Subcutaneous adipose tissue (tissue), 4 donors: ENCODE measurements around the gene WDR6. TPM values are rescaled to one million over a fixed set of nuclear protein-coding genes. Genes with fewer than 3 reads are reported as not detected.

Experiments used
- total RNA-seq, 4 donors: library from RNA; depleted of rRNA; stranded (reverse); fragments of >200 nt; gene quantifications; one replicate each; pipeline ENCODE4 v1.1.0, GENCODE V29; 2016
- TF ChIP-seq, protein P1 (sequence below): fragments of 450-650 bp; IDR thresholded peaks from one replicate; pipeline ENCODE4 v1.5.1; 2016; ENCODE audit warnings: low read depth, mild to moderate bottlenecking, control low read depth, antibody characterized with exemption, moderate library complexity

Gene WDR6
- total RNA-seq, 4 donors from 2014 or later, result 23.8 to 60.2 (median 56.0) TPM

DNA sequence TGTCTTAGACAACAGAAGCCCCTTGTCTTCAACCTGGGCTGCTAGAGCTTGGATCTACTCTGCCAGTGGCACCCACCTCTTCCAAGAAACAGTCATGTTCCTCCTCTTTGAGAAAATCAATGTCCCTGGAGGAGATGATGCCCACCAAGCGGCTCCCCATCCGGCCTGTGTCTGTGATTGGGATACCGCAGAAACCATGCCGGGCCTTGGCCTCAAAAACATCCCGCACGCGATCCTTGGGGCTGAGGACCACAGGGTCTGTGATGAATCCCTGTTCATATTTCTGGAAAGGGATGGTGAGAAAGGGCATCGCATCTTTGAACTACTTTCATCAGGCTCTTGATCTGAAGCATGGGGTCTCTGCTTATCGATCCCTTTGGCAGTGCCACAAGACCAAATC, 20.4 kb downstream of the WDR6 start:
- TF ChIP-seq, protein P1, sequence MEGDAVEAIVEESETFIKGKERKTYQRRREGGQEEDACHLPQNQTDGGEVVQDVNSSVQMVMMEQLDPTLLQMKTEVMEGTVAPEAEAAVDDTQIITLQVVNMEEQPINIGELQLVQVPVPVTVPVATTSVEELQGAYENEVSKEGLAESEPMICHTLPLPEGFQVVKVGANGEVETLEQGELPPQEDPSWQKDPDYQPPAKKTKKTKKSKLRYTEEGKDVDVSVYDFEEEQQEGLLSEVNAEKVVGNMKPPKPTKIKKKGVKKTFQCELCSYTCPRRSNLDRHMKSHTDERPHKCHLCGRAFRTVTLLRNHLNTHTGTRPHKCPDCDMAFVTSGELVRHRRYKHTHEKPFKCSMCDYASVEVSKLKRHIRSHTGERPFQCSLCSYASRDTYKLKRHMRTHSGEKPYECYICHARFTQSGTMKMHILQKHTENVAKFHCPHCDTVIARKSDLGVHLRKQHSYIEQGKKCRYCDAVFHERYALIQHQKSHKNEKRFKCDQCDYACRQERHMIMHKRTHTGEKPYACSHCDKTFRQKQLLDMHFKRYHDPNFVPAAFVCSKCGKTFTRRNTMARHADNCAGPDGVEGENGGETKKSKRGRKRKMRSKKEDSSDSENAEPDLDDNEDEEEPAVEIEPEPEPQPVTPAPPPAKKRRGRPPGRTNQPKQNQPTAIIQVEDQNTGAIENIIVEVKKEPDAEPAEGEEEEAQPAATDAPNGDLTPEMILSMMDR, result no peak

DNA sequence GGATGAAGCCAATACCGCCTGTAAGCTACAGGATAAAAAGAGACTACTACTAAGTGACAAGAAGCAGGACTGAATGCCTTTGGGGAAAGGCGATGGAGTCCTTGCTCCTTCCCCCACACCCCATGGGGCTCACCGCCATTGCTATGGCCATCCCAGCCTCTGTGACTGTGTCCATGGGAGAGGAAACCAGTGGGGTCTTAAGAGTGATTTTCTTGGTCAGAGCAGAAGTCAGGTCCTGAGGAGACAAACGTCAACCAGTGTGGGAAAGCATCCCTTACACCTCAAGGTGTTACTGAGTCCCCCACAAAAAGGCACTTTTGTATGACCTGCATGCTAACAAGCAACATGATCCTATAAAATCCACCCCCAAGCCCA, 21.1 kb downstream of the WDR6 start:
- TF ChIP-seq, protein P1, result no peak

DNA sequence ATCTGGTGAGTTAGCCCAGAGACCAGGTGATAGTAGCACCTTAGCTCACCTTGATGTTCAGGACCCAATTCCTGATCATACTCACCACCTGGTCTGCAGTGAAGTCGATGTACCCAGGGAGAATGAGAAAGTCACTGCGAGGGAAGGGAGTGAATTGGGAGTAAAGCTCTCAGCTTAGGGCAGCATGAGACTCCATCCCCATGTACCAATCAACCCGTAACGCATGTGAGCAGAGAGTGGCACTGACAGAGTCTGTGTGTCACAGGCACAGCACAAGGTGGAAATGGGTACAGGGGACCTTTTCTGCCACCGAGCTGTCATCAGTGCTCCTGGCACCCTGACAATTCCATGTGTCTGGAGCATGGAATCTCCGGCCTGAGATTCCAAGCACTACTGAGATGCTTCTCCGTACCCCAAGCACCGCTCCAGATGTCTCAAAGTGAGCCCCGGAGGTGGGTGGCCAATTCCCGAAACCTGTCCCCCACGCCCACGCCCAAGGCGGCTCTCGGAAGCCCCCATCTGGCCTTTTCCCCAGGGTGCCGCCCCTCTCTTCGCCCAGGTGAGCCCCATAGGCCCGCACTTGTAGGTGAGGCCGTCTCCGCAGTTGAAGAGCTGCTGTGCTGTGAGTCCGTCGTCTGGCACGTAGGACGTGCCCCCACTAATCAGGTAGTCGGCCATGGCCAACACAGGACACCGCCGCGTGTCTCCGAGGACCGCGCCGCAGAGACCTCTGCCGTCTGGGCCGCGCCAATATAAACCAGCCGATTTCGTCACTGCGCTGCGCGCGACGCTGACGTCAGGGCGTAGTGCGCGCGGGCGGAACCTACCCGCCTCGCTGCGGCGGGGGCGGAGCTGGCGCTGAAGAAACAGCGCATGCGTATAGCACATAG, 21.7 kb downstream of the WDR6 start, which contains the start of gene IMPDH2:
Gene IMPDH2, minus strand, starts transcription at position 726 of the 890 bp plus-strand sequence. Its CDS starts 48 bp downstream, at position 678.
- TF ChIP-seq, protein P1, result no peak

DNA sequence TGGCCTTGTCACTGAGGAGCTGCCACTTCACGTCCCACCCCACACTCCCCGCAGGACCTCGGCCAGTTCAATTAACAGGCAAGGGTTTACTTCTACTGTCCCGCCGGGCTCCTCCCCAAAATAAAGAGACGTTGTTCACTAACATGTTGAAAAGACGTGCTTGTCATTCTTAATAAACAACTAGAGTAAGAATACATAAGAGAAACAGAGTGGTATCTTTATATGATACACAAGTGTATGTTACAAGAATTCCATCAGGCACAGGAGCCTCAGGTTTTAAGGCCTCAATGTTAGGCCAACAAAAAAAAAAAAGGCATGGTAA, 22.3 kb downstream of the WDR6 start:
- TF ChIP-seq, protein P1, result no peak

DNA sequence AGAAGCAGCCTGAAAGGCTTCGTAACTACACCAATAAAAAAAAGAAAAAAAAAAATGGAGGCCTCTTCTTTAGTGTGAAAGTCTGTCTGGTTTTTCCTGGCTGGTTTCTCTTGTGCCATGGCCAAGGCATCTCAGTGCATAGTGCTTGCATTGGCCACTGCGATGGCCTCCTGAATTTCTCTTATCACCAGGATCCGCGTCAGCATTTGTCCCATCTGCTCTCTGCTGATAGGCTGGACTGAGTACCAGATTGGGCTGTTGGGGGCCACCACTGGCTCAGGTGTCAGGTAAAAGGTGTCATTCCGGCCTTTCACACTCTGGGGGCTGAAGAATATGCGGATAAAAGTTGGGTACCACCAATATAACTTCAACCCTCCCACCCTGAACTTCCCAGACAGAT, 23.1 kb downstream of the WDR6 start:
- TF ChIP-seq, protein P1, result no peak

DNA sequence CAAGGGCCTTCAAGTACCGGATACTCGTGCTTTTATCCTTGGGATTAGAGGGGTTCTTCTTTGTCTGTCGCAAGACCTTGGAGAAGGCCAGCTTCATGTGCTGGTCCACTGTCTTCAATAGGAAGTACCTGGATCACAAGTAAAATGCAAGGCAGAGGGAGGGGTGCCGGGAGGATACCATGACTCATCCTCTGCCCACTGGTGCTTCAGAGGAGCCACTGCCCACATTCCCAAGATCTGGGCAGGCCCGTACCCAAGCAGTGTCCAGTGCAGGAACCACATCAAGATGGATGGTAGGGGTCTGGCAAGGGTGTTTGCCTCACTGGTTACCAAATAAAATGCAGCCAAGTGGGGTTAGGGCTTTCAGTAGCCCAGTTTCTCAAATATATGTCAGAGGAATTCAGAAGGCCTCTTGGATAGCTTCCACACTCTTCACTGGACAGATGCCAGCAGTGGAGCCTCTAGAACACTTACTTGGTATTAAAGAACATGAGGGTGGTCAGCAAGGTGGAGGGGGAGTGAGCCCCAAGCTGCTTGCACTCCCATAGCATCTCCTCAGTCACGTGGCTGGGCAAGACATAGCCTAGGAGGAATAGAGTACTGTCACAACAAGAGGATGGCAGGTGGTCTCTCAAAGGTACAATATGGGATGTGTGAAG, 25.6 kb downstream of the WDR6 start:
- TF ChIP-seq, protein P1, result no peak

DNA sequence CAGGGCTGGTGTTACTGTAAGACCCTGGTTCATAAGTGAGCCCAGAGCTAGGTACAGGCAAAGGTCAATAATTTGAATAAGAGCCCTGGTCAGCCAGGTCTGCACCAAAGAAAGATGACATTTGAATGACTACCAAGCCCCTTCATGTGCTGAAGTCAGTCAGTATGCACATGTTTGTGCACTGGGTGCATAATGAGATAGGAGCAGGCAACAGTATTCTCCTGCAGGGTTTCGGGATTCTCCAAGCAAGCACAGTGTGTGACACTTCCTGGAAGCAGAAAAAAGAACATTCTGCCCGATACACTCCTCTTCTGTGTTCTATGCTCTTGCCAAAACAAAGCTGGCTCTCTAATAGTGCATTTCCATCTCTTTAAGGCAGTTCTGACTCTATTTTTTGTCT, 27.5 kb downstream of the WDR6 start:
- TF ChIP-seq, protein P1, result no peak
